Right ventricle myocardium superior (tissue), 1 donor: ENCODE results near the gene RNASE7. TPM values are rescaled to one million over a fixed set of nuclear protein-coding genes. Genes with fewer than 3 reads are reported as not detected.
A peak's percentile ranks its signal among the peaks of the same experiment; 100 is the strongest.
"Not testable (repeated sequence)": the region's sequence is repeated elsewhere in the genome, so short reads cannot be mapped to it uniquely, and the experiment has no call there.

Experiments used
- ATAC-seq: fragments of 200-7000 bp; cut with Tn5 transposase; one replicate; pipeline ENCODE4 v1.9.1; 2020; ENCODE audit warnings: mild to moderate bottlenecking; ENCODE audit not compliant: poor library complexity
- DNase-seq: peaks from one replicate; pipeline ENCODE4 v3.0.0-alpha.2; 2020
- intact Hi-C: fragments of 100-400 bp; cut with DNase I; formaldehyde crosslinking; loops from one replicate; pipeline ENCODE4 v1.11.2; 2022
- long read RNA-seq: library from polyadenylated mRNA; unstranded; transcript quantifications from one replicate; pipeline ENCODE4 v2.0.0, GENCODE V29; 2021
- total RNA-seq: library from RNA; stranded (reverse); fragmentation: NEBNext Ultra II Directional; extraction: Animal tissue kit (Norgen Biotek cat#: 25700); gene quantifications from one replicate; pipeline ENCODE4 v1.2.1, GENCODE V29; 2021
- donor health status: DM: no; HTN: yes; CAD: no; lungs with severe emphysema.

The RNASE7 gene
- not detected for total RNA-seq
- long read RNA-seq = 0 reads

- intact Hi-C loops = loop anchor here (10.0 kb wide), 1 partner anchor 357 kb away; the partner anchor contains the start of genes ANG and RNASE4
- DNase-seq (no peak), ATAC-seq (no peak)
Measured at GRCh38 chr14:21041676-21042433, at the start of gene RNASE7. Gene RNASE7 (plus strand): TSS chr14:21042362. CDS start chr14:21042993, 631 bp downstream.

- ATAC-seq = no peak
- DNase-seq = no peak
- intact Hi-C loops = no loop called here
Measured at GRCh38 chr14:20996521-20996920, 45.6 kb upstream of the RNASE7 start.

GRCh38 chr14:20997115-20997514, 45.0 kb upstream of the RNASE7 start:
- DNase-seq (no peak), ATAC-seq (no peak)
- intact Hi-C loops = no loop called here

GRCh38 chr14:20997564-20997963, 44.6 kb upstream of the RNASE7 start:
- no peak for DNase-seq
- intact Hi-C loops = no loop called here
- no peak for ATAC-seq

- no peak for DNase-seq
- no peak for ATAC-seq
- intact Hi-C loops = no loop called here
Measured at GRCh38 chr14:20998139-20998538, 44.0 kb upstream of the RNASE7 start.

- intact Hi-C loops = no loop called here
- ATAC-seq (peak; percentile 51), DNase-seq (peak; percentile 75)
Measured at GRCh38 chr14:20998674-20999366, 43.3 kb upstream of the RNASE7 start, which contains the start of gene SLC39A2. Gene SLC39A2 (plus strand): TSS chr14:20999293. CDS start chr14:20999447, 154 bp downstream.

GRCh38 chr14:20999591-20999990, 42.6 kb upstream of the RNASE7 start:
- no peak for ATAC-seq
- DNase-seq = no peak
- intact Hi-C loops = no loop called here

GRCh38 chr14:21001218-21001617, 40.9 kb upstream of the RNASE7 start:
- ATAC-seq = no peak
- DNase-seq = no peak
- intact Hi-C loops = no loop called here

- ATAC-seq (peak; percentile 81), DNase-seq (peak; percentile 52)
- intact Hi-C loops = no loop called here
Measured at GRCh38 chr14:21003788-21004346, 38.3 kb upstream of the RNASE7 start.

- intact Hi-C loops, DNase-seq, ATAC-seq: not testable (repeated sequence)
Measured at GRCh38 chr14:21009721-21010120, 32.4 kb upstream of the RNASE7 start.

GRCh38 chr14:21011136-21011535, 31.0 kb upstream of the RNASE7 start:
- ATAC-seq = no peak
- DNase-seq = no peak
- intact Hi-C loops = no loop called here

- peak; percentile 86 for ATAC-seq
- DNase-seq = peak; percentile 79
- intact Hi-C loops = loop anchor here (2.0 to 5.0 kb wide), 2 partner anchors 24 to 88 kb away; partner anchors contain the start of gene TMEM253
Measured at GRCh38 chr14:21014761-21015190, 27.4 kb upstream of the RNASE7 start.

GRCh38 chr14:21015312-21015711, 26.9 kb upstream of the RNASE7 start:
- DNase-seq (no peak), ATAC-seq (peak; percentile 29)
- intact Hi-C loops = loop anchor here (2.0 to 5.0 kb wide), 2 partner anchors 23 to 87 kb away; partner anchors contain the start of gene TMEM253

GRCh38 chr14:21016413-21017190, 25.6 kb upstream of the RNASE7 start:
- intact Hi-C loops = loop anchor here (5.0 kb wide), 1 partner anchor 86 kb away; the partner anchor contains the start of gene TMEM253
- ATAC-seq (no peak), DNase-seq (no peak)

GRCh38 chr14:21017528-21018245, 24.5 kb upstream of the RNASE7 start:
- intact Hi-C loops = loop anchor here (5.0 kb wide), 1 partner anchor 85 kb away; the partner anchor contains the start of gene TMEM253
- no peak for DNase-seq
- no peak for ATAC-seq

- no peak for ATAC-seq
- intact Hi-C loops = loop anchor here (5.0 kb wide), 1 partner anchor 84 kb away; the partner anchor contains the start of gene TMEM253
- DNase-seq = no peak
Measured at GRCh38 chr14:21018286-21018685, 23.9 kb upstream of the RNASE7 start.

- intact Hi-C loops = loop anchor here (5.0 kb wide), 1 partner anchor 84 kb away; the partner anchor contains the start of gene TMEM253
- ATAC-seq (no peak), DNase-seq (no peak)
Measured at GRCh38 chr14:21018781-21019180, 23.4 kb upstream of the RNASE7 start.

GRCh38 chr14:21019366-21019765, 22.8 kb upstream of the RNASE7 start:
- intact Hi-C loops = loop anchor here (5.0 kb wide), 1 partner anchor 83 kb away; the partner anchor contains the start of gene TMEM253
- ATAC-seq = no peak
- no peak for DNase-seq
